ENCODE data around the gene ACY1. TPM values are rescaled to one million over a fixed set of nuclear protein-coding genes. Genes with fewer than 3 reads are reported as not detected.

The ACY1 gene
- total RNA-seq, 1 donor from 2014 or later: 14.9 TPM

GRCh38 chr3:52005571-52005986, 22.2 kb downstream of the ACY1 start:
- peak; percentile 53 for DNase-seq (ENCODE audit: low spot score)

GRCh38 chr3:52006017-52006819, 22.9 kb downstream of the ACY1 start:
- no peak for DNase-seq (ENCODE audit: low spot score)

- no peak for DNase-seq (ENCODE audit: low spot score)
These were observed 23.4 kb downstream of the ACY1 start for GRCh38 chr3:52006820-52007133.

GRCh38 chr3:52007291-52007690, 24.0 kb downstream of the ACY1 start:
- no peak for DNase-seq (ENCODE audit: low spot score)

- no peak for DNase-seq (ENCODE audit: low spot score)
These were observed 27.1 kb downstream of the ACY1 start for GRCh38 chr3:52010431-52010830.

GRCh38 chr3:52012699-52013098, 29.4 kb downstream of the ACY1 start:
- DNase-seq (ENCODE audit: low spot score): no peak

GRCh38 chr3:52013802-52014598, 30.7 kb downstream of the ACY1 start:
- no peak for DNase-seq (ENCODE audit: low spot score)

- DNase-seq (ENCODE audit: low spot score): peak; percentile 62
These were observed 31.3 kb downstream of the ACY1 start for GRCh38 chr3:52014613-52015012.

GRCh38 chr3:52015438-52016228, 32.3 kb downstream of the ACY1 start:
- DNase-seq (ENCODE audit: low spot score): no peak

GRCh38 chr3:52017586-52017985, 34.3 kb downstream of the ACY1 start:
- no peak for DNase-seq (ENCODE audit: low spot score)

GRCh38 chr3:52018319-52019000, 35.1 kb downstream of the ACY1 start:
- no peak for DNase-seq (ENCODE audit: low spot score)

GRCh38 chr3:52019352-52020080, 36.2 kb downstream of the ACY1 start:
- no peak for DNase-seq (ENCODE audit: low spot score)

GRCh38 chr3:52020796-52021195, 37.5 kb downstream of the ACY1 start:
- DNase-seq (ENCODE audit: low spot score): no peak

GRCh38 chr3:52021489-52022268, 38.3 kb downstream of the ACY1 start:
- no peak for DNase-seq (ENCODE audit: low spot score)

GRCh38 chr3:52022323-52023100, 39.2 kb downstream of the ACY1 start:
- no peak for DNase-seq (ENCODE audit: low spot score)

GRCh38 chr3:52023101-52023770, 39.9 kb downstream of the ACY1 start:
- DNase-seq (ENCODE audit: low spot score): no peak

GRCh38 chr3:52023860-52024764, 40.8 kb downstream of the ACY1 start:
- no peak for DNase-seq (ENCODE audit: low spot score)
